Measurements from ENCODE around the gene CEMP1. TPM values are rescaled to one million over a fixed set of nuclear protein-coding genes. Genes with fewer than 3 reads are reported as not detected.

The CEMP1 gene
- total RNA-seq, 2 experiments from 2014 or later, result 0.25 to 0.55 TPM

DNA sequence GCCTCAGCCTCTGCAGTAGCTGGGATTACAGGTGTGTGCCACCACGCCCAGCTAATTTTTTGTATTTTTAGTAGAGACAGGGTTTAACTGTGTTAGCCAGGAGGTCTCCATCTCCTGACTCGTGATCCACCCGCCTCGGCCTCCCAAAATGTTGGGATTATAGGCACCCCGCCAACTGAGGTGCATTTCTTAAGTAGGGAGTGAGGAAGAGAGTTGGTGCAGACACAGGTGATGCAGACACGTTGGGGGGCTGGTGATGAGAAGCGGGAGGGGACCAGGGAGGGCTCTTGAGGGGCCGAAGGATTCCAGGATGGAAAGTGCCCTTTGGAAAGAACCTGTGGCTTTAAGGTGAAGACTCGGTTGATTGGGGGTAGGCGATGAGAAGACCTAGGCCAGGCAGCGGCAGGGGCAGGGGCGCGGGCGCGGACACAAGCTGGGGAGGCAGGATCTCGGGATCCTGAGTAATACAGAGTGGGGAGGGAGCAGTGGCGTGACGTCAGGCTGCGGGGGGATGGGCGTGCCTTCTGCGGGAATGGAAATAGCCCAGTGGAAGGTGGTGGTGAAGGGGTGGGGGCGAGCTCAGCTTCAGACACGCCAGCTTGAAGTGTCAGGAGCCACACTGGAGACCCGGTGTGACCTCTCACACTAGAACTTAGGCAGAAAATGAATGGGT is 19.9 kb downstream of the CEMP1 start:
- POLR2A ChIA-PET, result no interaction called here
- Histone ChIP-seq H3K36me3 (ENCODE audit: insufficient read depth, low read length) (peaks cover 2% of the 10 kb centered on the region; the same call in 1 of the 2 replicates), H3K4me2 (ENCODE audit: low read length) (no peak overlapping the region), H3K79me2 (ENCODE audit: insufficient read depth, low read depth, low read length) (peaks cover 24% of the 10 kb centered on the region), H3K9me2 (ENCODE audit: insufficient read depth, low read length) (no peaks in the 10 kb centered on the region), H3K27ac (ENCODE audit: low read depth, low read length, poor library complexity, severe bottlenecking) (no peak overlapping the region), H3K4me1 (ENCODE audit: insufficient read depth, low read length, poor library complexity, severe bottlenecking) (peaks cover 59% of the 10 kb centered on the region), H4K20me1 (ENCODE audit: insufficient read depth, low read length) (peaks cover 9% of the 10 kb centered on the region), H3K4me3 (ENCODE audit: low read depth, low read length, poor library complexity, severe bottlenecking) (no peak overlapping the region), H2AFZ (ENCODE audit: low read length) (no peak overlapping the region), H3K9me3 (ENCODE audit: low read length) (no peaks in the 10 kb centered on the region)
- TF ChIP-seq, protein P1, sequence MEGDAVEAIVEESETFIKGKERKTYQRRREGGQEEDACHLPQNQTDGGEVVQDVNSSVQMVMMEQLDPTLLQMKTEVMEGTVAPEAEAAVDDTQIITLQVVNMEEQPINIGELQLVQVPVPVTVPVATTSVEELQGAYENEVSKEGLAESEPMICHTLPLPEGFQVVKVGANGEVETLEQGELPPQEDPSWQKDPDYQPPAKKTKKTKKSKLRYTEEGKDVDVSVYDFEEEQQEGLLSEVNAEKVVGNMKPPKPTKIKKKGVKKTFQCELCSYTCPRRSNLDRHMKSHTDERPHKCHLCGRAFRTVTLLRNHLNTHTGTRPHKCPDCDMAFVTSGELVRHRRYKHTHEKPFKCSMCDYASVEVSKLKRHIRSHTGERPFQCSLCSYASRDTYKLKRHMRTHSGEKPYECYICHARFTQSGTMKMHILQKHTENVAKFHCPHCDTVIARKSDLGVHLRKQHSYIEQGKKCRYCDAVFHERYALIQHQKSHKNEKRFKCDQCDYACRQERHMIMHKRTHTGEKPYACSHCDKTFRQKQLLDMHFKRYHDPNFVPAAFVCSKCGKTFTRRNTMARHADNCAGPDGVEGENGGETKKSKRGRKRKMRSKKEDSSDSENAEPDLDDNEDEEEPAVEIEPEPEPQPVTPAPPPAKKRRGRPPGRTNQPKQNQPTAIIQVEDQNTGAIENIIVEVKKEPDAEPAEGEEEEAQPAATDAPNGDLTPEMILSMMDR (conservative IDR thresholded peaks at IDR 0.05; ENCODE audit: low read length), result no peak
- TF ChIP-seq EZH2phosphoT487 (IDR thresholded peaks at IDR 0.05; ENCODE audit: borderline replicate concordance, low read depth, low read length), result no peak
- no peak for DNase-seq (ENCODE audit: low spot score)
- intact Hi-C loops (cut with micrococcal nuclease; ENCODE audit: unreplicated experiment), result loop anchor here (5.0 kb wide), 1 partner anchor 169 kb away; the partner anchor contains the start of gene ABCA3
- no TSS peak for BruUV-seq (replicated peaks)
- CTCF ChIA-PET (ENCODE audit: unreplicated experiment), result no interaction called here

DNA sequence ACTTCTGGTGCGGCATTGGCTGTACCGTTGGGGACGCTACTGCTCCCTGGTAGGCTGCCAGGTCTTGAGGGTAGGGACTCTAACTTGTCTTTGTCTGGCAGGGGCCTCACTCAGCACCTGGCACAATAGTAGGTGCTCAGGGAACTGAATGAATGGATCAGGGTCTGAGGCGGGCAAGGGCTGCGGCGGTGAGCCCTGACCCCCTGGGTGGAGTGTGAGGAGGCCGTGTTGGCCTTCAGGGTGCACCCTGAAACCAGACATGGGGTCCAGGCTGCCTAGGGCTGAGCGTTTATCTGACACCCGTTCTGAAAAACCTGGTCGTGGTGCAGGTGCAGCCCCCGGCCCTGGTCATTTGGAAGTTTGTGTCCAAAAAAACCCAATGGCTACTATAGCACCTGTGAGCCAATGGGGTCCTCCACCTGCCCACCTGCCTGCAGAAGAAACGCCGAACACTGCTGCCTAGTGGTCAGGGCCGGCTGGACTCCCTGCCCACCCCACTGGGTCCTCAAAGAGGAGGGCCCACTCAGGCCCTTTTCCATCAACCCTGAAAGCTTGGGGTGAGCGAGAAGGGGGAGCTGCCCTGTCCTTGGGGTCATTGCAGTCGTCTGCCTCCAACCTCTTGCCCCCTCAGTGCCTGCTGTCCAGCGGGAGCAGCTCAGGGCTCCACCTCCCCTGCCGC is 22.3 kb downstream of the CEMP1 start:
- no TSS peak for BruUV-seq (replicated peaks)
- Histone ChIP-seq H3K4me1 (ENCODE audit: insufficient read depth, low read length, poor library complexity, severe bottlenecking) (peaks cover 44% of the 10 kb centered on the region), H3K36me3 (ENCODE audit: insufficient read depth, low read length) (no peaks in the 10 kb centered on the region), H3K4me2 (ENCODE audit: low read length) (no peak overlapping the region), H3K27ac (ENCODE audit: low read depth, low read length, poor library complexity, severe bottlenecking) (no peak overlapping the region), H3K9me2 (ENCODE audit: insufficient read depth, low read length) (no peaks in the 10 kb centered on the region), H3K4me3 (ENCODE audit: low read depth, low read length, poor library complexity, severe bottlenecking) (no peak overlapping the region), H3K79me2 (ENCODE audit: insufficient read depth, low read depth, low read length) (peaks cover under 1% of the 10 kb centered on the region; the same call in 1 of the 2 replicates), H3K9me3 (ENCODE audit: low read length) (no peaks in the 10 kb centered on the region), H2AFZ (ENCODE audit: low read length) (no peak overlapping the region), H4K20me1 (ENCODE audit: insufficient read depth, low read length) (no peaks in the 10 kb centered on the region)
- intact Hi-C loops (cut with micrococcal nuclease; ENCODE audit: unreplicated experiment), result no loop called here
- TF ChIP-seq, protein P1 (conservative IDR thresholded peaks at IDR 0.05; ENCODE audit: low read length), result no peak
- no peak for TF ChIP-seq EZH2phosphoT487 (IDR thresholded peaks at IDR 0.05; ENCODE audit: borderline replicate concordance, low read depth, low read length)
- ChIA-PET CTCF (ENCODE audit: unreplicated experiment) (no interaction called here), POLR2A (no interaction called here)
- DNase-seq (ENCODE audit: low spot score), result no peak

DNA sequence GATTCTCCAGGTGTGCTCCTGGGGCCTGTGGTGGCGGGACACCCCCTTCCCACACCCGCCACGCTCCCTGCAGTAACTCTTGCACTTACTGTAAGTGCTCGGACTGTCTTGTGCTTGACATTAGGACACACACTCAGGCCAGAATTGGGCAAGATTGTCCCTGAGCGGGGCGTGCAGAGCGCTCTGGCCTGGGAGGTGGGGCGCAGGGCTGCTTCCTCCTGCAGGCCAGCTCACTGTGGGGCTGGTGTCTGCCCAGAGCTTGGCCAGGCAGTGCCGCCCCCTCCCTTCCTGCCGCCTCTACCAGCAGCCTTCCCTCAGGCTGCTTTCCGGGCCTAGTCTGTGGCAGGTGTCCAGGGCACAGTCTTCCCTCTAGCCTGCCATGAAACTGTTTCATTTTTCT is 23.5 kb downstream of the CEMP1 start:
- Histone ChIP-seq H3K79me2 (ENCODE audit: insufficient read depth, low read depth, low read length) (no peaks in the 10 kb centered on the region), H2AFZ (ENCODE audit: low read length) (no peak overlapping the region), H3K36me3 (ENCODE audit: insufficient read depth, low read length) (peaks cover 5% of the 10 kb centered on the region; the same call in 1 of the 2 replicates), H3K9me2 (ENCODE audit: insufficient read depth, low read length) (no peaks in the 10 kb centered on the region), H3K4me3 (ENCODE audit: low read depth, low read length, poor library complexity, severe bottlenecking) (no peak overlapping the region), H4K20me1 (ENCODE audit: insufficient read depth, low read length) (no peaks in the 10 kb centered on the region), H3K9me3 (ENCODE audit: low read length) (no peaks in the 10 kb centered on the region), H3K4me1 (ENCODE audit: insufficient read depth, low read length, poor library complexity, severe bottlenecking) (peaks cover 37% of the 10 kb centered on the region), H3K27ac (ENCODE audit: low read depth, low read length, poor library complexity, severe bottlenecking) (peak overlapping the region; percentile 50), H3K4me2 (ENCODE audit: low read length) (peak overlapping the region; percentile 43; the same call in 1 of the 2 replicates)
- DNase-seq (ENCODE audit: low spot score), result no peak
- intact Hi-C loops (cut with micrococcal nuclease; ENCODE audit: unreplicated experiment), result no loop called here
- CTCF ChIA-PET (ENCODE audit: unreplicated experiment), result no interaction called here
- TF ChIP-seq EZH2phosphoT487 (IDR thresholded peaks at IDR 0.05; ENCODE audit: borderline replicate concordance, low read depth, low read length), result no peak
- TF ChIP-seq, protein P1 (conservative IDR thresholded peaks at IDR 0.05; ENCODE audit: low read length), result no peak
- BruUV-seq (replicated peaks), result no TSS peak
- POLR2A ChIA-PET, result no interaction called here
